ACC112 (cell line): ENCODE measurements around the gene IGFBP2.

Source experiments
- H2AFZ ChIP-seq: fragments of 200-600 bp; sonication (generic); one replicate; pipeline ENCODE4 v1.6.0; 2017; ENCODE audit warnings: antibody characterized with exemption, low read length; ENCODE audit not compliant: unreplicated experiment
- H3K27ac ChIP-seq: fragments of 200-600 bp; sonication (generic); 2 replicates; pipeline ENCODE4 v1.5.1; 2014; ENCODE audit warnings: low read depth, mild to moderate bottlenecking, antibody characterized with exemption, low read length, moderate library complexity
- H3K27me3 ChIP-seq: fragments of 200-600 bp; sonication (generic); 2 replicates; pipeline ENCODE4 v1.6.1; 2014; ENCODE audit warnings: mild to moderate bottlenecking, antibody characterized with exemption, low read length, moderate library complexity, mixed read lengths; ENCODE audit not compliant: insufficient read depth
- H3K36me3 ChIP-seq: fragments of 200-600 bp; sonication (generic); 2 replicates; pipeline ENCODE4 v1.6.1; 2016; ENCODE audit warnings: mild to moderate bottlenecking, antibody characterized with exemption, low read length, moderate library complexity, mixed read lengths; ENCODE audit not compliant: insufficient read depth
- H3K4me1 ChIP-seq: fragments of 200-600 bp; sonication (generic); one replicate; pipeline ENCODE4 v1.6.1; 2016; ENCODE audit warnings: low read length, mixed read lengths; ENCODE audit not compliant: insufficient read depth, unreplicated experiment, control insufficient read depth
- H3K4me3 ChIP-seq: fragments of 200-600 bp; sonication (generic); 2 replicates; pipeline ENCODE4 v1.5.1; 2014; ENCODE audit warnings: mild to moderate bottlenecking, low read depth, low read length
- H3K79me2 ChIP-seq: fragments of 200-600 bp; sonication (generic); one replicate; pipeline ENCODE4 v1.6.0; 2016; ENCODE audit warnings: low read length; ENCODE audit not compliant: control insufficient read depth, unreplicated experiment, insufficient read depth

IGFBP2 gene

DNA sequence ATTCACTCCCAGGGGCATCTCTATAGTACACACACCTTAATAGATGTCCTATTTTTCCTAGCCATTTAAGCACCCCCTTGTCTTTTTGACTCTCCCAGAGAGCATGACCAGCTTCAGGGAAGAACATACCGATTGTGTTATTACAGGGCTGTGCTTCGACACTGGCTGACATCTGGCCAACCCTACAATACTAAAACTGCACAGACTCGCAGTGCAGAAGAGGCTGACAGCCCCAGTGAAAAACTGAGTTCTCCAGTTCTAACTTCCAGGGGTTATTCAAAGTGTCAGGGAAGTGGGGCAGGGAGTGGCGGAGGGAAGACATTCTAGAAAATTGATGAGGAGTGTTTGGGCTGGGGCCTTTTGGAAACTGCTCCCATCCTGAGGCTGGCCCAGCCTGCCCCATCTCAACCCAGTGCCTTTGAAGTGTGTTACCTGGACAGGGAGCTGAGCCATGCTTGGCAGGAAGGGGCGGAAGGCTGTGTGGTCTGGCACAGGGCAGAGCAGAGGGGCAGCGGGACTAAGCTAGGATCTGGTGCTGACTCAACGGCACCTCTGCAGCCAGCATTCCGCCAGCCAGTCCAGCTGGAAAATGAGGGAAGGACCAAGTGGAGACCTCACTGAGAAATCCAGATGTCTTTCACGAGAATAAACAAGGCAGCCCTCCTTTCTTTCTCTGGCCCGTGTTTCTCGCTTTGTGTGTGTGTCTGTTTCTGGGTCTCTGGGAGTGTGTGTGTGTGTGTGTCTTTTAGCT lies 77.5 kb downstream of the IGFBP2 start:
- Histone ChIP-seq H3K79me2 (no peaks in the 10 kb centered on the region), H3K27ac (no peak overlapping the region), H3K27me3 (peaks cover 36% of the 10 kb centered on the region), H3K4me1 (peaks cover 15% of the 10 kb centered on the region), H2AFZ (no peak overlapping the region), H3K36me3 (no peaks in the 10 kb centered on the region), H3K4me3 (no peak overlapping the region)

DNA sequence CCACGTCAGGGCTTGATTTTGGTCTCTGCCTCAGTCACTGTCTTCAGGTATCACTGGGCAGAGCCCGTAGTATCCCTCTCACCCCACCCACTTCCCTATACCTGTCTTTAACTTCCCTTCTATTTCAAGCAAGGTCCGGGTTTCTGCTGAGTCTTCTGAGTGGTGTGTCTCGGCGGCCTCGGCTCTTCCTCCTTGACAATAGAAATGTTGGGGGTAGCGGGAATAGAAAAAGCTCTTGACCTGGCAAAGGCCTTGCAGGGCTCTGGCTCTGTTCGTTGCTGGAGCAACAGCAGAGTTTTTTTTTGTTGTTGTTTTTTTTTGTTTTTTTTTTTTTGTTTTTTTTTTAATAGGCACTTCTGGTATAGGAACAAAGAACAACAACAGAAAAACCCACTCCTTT lies 78.1 kb downstream of the IGFBP2 start:
- Histone ChIP-seq H3K79me2 (no peaks in the 10 kb centered on the region), H3K4me1 (peaks cover 15% of the 10 kb centered on the region), H3K27ac (no peak overlapping the region), H3K27me3 (peaks cover 33% of the 10 kb centered on the region), H3K36me3 (no peaks in the 10 kb centered on the region), H2AFZ (no peak overlapping the region), H3K4me3 (no peak overlapping the region)

DNA sequence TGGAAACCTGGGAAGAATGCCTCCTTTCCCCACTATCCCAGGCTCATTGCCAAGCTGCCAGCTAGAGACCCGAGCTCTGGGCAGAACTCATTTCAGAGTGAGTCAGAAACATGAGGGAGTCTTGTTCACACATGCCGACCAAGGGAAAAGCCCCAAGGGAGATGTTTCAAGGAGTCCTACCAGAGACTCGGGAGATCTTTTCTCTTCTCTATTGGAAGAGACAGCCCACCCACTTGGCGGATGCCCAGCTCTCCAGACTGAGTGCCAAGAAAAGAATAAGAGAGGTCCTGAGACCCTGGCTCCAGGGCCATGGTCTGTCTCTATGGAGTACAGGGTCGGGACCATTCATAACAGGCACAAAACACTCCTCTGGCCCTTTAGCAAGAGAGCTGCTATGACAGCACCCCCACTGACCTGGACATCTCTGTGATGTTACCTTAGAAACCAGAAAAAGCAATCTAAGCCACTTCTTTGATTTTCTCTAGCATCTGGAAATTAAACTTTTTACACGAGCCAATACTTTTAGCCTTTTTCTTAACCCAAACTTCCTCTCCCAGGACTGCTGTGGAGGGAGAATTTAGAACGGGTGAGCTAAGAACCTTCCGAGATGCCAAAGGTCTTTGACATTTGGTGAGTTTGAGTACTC lies 80.6 kb downstream of the IGFBP2 start:
- H3K36me3 ChIP-seq: no peaks in the 10 kb centered on the region
- peaks cover 15% of the 10 kb centered on the region for H3K4me1 ChIP-seq
- no peak overlapping the region for H2AFZ ChIP-seq
- H3K4me3 ChIP-seq: no peak overlapping the region
- no peaks in the 10 kb centered on the region for H3K79me2 ChIP-seq
- H3K27me3 ChIP-seq: peaks cover 40% of the 10 kb centered on the region
- peak overlapping the region; percentile 8 for H3K27ac ChIP-seq
